Measurements from ENCODE around the gene C20orf173. TPM values are rescaled to one million over a fixed set of nuclear protein-coding genes. Genes with fewer than 3 reads are reported as not detected.

Gene C20orf173
- total RNA-seq, 1 donor from 2014 or later = not detected

DNA sequence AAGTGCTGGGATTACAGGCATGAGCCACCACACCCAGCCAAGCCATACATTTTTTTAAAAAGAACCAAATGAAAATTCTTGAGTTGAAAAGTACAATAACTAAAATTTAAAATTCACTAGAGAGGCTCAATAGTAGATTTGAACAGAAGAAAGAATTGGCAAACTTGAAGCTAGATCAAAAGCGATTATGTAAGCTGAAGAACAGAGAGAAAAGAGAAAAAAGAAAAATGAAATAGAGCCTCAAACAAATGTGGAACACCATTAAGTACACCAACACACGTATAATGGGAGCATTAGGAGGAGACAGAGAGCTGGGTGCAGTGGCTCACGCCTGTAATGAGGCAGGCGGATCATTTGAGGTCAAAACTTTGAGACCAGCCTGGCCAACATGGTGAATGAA lies 43.4 kb upstream of the C20orf173 start:
- intact Hi-C loops (cut with DNase I) = no loop called here

DNA sequence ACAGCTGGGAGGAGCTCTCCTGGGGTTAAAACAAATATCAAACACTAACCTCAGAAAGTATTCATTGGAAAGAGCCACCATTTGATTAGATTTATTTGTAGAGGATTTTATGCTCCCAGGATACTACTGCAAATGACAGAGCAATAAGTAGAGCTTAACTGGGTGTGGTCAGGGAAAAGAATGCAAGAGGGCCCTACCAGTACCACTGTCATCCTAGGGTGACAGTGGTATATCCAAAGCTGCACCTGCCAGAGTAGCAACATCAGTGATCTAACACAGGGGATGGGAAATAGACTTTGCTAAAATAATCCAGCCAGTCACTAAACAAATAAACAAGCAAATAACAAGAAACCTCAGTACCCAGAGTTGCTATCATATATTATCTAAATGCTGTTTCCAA lies 42.1 kb upstream of the C20orf173 start:
- no peaks in the 10 kb centered on the region for H3K36me3 ChIP-seq
- ATAC-seq = no peak

More for the DNA sequence above, 43.4 kb upstream of the C20orf173 start:
- no peak for DNase-seq
- Histone ChIP-seq H3K9me3 (peaks cover 9% of the 10 kb centered on the region), H3K4me1 (no peaks in the 10 kb centered on the region), H3K4me3 (no peak overlapping the region), H3K27me3 (ENCODE audit: low read depth) (no peaks in the 10 kb centered on the region), H3K27ac (no peak overlapping the region), H3K36me3 (no peaks in the 10 kb centered on the region)
- no peak for ATAC-seq
- TF ChIP-seq, protein P1, sequence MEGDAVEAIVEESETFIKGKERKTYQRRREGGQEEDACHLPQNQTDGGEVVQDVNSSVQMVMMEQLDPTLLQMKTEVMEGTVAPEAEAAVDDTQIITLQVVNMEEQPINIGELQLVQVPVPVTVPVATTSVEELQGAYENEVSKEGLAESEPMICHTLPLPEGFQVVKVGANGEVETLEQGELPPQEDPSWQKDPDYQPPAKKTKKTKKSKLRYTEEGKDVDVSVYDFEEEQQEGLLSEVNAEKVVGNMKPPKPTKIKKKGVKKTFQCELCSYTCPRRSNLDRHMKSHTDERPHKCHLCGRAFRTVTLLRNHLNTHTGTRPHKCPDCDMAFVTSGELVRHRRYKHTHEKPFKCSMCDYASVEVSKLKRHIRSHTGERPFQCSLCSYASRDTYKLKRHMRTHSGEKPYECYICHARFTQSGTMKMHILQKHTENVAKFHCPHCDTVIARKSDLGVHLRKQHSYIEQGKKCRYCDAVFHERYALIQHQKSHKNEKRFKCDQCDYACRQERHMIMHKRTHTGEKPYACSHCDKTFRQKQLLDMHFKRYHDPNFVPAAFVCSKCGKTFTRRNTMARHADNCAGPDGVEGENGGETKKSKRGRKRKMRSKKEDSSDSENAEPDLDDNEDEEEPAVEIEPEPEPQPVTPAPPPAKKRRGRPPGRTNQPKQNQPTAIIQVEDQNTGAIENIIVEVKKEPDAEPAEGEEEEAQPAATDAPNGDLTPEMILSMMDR (IDR thresholded peaks at IDR 0.05) = no peak

DNA sequence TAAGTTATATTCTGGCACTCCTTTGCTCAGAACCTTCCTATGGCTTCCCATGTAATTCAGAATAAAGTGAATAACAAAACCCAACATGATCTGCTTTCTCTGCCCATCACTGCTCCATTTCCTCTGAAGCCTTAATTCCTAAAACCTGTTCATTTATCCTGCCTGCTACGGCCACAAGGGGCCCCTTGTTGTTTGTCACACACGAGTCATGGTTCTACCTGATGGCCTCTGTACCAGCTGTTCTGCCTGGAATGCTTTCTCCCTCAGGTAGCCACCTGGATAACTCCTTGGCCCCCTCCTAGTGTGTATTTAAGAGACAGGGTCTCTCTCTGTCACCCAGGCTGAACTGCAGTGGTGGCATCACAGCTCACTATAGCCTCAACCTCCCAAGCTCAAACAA lies 39.2 kb upstream of the C20orf173 start:
- Histone ChIP-seq H3K27ac (no peak overlapping the region), H3K4me3 (no peak overlapping the region), H3K4me1 (no peaks in the 10 kb centered on the region), H3K36me3 (no peaks in the 10 kb centered on the region), H3K9me3 (peaks cover 9% of the 10 kb centered on the region), H3K27me3 (ENCODE audit: low read depth) (no peaks in the 10 kb centered on the region)
- intact Hi-C loops (cut with DNase I) = no loop called here
- ATAC-seq (no peak), DNase-seq (no peak)
- TF ChIP-seq, protein P1 (IDR thresholded peaks at IDR 0.05) = no peak

More for the DNA sequence above, 42.1 kb upstream of the C20orf173 start:
- no peaks in the 10 kb centered on the region for H3K27me3 ChIP-seq (ENCODE audit: low read depth)
- H3K27ac ChIP-seq = no peak overlapping the region
- no peak overlapping the region for H3K4me3 ChIP-seq
- no peaks in the 10 kb centered on the region for H3K4me1 ChIP-seq
- TF ChIP-seq, protein P1 (IDR thresholded peaks at IDR 0.05) = no peak
- intact Hi-C loops (cut with DNase I) = no loop called here
- H3K9me3 ChIP-seq = peaks cover 9% of the 10 kb centered on the region
- DNase-seq = no peak

DNA sequence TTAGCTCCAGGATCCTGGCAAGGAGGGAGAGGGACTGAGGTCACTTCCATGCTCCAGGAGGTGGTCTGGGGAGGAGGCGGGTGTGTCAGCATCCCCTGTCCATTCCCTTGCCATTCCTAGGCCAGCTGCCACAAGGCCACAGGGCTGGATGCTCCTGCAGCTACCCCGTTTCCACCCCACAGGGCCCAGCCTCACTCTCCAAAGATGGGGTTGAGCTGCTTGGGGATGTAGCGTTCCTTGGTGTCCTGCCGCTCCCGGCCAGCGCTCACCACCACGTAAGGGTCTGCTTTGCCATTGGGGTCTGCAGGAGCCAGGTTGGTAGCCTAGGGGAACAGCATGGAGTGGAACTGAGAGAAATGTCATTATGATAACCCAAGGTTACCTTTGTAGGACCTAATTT lies 35.5 kb upstream of the C20orf173 start:
- Histone ChIP-seq H3K9me3 (no peaks in the 10 kb centered on the region), H3K4me3 (no peak overlapping the region), H3K36me3 (no peaks in the 10 kb centered on the region), H3K4me1 (no peaks in the 10 kb centered on the region), H3K27me3 (ENCODE audit: low read depth) (no peaks in the 10 kb centered on the region), H3K27ac (no peak overlapping the region)
- intact Hi-C loops (cut with DNase I) = no loop called here
- ATAC-seq (no peak), DNase-seq (no peak)
- TF ChIP-seq, protein P1 (IDR thresholded peaks at IDR 0.05) = no peak

DNA sequence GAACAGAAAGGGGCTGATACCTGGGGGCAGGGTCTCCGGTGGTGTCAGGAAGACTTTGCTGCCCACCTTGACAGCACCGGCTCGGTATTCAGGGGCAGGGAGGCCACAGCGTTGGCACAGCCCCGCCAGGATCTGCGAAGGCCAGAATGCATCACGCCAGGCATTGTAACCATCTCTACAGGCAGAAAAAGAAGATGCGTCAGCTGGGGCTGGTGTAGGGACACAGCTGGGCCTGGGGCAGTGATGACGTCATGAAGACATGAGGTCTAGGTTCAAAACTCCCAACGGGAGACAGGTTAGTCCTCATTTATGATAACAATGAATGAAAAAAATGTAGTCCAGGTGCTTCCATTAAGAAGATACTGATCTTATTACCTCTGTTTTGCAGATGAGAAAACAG lies 34.4 kb upstream of the C20orf173 start:
- DNase-seq = no peak
- H3K36me3 ChIP-seq = peaks cover 1% of the 10 kb centered on the region
- no peaks in the 10 kb centered on the region for H3K4me1 ChIP-seq
- H3K9me3 ChIP-seq = no peaks in the 10 kb centered on the region
- no peaks in the 10 kb centered on the region for H3K27me3 ChIP-seq (ENCODE audit: low read depth)
- H3K4me3 ChIP-seq = no peak overlapping the region
- intact Hi-C loops (cut with DNase I) = no loop called here
- TF ChIP-seq, protein P1 (IDR thresholded peaks at IDR 0.05) = no peak
- H3K27ac ChIP-seq = no peak overlapping the region
- ATAC-seq = no peak

Measured in lower lobe of right lung (tissue), 2 donors.